HG02610 (cell line): ENCODE data around the gene TOR4A.
A peak's percentile ranks its signal among the peaks of the same experiment; 100 is the strongest.

Experiments
- ATAC-seq: cut with Tn5 transposase; IDR thresholded peaks from one replicate; pipeline ENCODE4 v1.9.1; 2021; ENCODE audit warnings: mild to moderate bottlenecking, moderate library complexity; ENCODE audit not compliant: unreplicated experiment

The TOR4A gene

DNA sequence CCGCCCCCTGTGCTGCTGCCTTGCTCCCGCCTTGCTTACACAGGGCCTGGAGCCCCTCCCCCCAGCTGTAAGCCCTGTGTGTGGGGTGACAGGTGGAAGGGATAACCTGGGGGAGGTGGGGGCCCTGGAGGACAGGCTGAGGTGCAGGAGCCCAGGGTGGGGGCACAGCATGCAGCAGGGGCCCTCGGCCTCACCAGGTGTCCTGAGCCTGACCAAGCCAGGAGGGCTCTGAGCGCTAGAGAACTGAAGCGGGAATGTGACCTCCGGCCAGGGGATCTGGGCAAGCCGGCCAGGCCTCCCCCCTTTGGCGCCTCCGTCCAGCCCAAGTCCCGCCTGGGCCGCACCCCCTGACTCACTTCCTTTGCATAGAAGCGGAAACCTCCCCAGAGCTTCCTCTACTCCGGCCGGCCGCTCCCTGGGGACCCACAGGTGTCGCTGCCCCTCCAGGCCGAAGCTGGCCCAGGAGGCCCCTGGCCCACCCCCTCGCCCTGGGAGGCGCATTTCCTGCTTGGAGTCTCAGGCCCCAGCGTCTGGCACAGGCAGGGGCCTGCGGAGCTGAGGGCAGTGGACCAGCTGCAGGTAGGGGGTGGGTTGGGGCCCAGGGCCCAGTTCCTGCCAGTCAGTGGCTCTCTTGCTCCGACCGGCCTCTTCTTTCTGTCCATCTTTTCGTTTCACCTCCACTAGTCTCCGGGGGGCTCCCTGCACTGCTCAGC lies at the start of gene TOR4A:
Gene TOR4A, plus strand, starts transcription at position 398 of the 713 bp plus-strand sequence. CDS start 964 bp downstream, outside the sequence.
- peak; percentile 47 for ATAC-seq

DNA sequence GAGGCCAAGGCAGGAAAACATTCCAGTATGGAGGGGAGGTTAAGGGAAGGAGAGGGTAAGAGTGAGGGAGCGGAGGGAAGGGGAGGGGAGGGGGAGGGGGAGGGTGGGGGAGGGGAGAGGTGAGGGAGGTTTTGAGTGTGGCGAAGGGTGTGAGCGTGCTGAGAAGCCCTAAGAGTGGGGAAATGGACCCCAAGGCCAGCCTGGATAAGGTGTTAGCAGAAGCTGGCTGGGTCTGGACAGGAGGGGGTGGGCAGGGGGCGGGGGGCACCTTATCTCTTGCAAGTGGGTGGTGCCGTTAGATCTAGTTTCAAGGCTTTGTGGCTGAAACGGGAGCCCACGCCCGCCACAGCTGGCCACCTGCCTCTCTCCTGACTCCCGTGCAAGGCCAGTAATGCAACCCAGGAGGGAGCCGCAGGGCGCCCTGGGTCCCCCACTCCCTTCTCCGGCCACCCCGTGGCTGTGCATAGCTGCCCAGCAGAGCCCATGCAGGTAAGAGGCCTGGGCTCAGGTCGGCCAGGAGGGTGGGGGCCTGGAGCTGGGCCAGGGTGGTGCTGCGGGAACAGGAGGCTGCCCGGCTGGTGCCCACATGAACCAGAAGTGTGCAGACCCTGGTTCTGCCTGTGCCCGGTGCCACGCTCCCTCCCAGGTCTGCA lies 49.5 kb upstream of the TOR4A start:
- ATAC-seq: no peak

DNA sequence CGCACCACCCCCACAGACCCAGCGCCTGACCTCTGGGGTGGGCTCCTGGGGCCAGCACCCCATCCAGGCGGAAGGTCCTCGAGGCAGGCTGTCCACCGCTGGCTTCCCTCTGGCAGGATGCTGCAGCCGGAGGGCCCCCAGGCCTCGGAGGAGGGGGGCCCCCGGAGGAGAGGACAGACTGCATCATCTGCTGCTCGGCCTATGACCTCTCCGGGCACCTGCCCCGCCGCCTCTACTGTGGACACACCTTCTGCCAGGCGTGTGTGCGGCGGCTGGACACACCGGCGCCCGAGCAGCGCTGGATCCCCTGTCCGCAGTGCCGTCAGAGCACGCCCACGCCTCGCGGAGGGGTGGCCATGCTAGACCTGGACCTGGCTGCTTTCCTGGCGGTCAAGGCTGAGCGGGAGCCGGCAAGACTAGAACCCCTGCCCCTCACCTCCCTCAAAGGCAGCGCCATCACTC lies 49.0 kb upstream of the TOR4A start:
- no peak for ATAC-seq

DNA sequence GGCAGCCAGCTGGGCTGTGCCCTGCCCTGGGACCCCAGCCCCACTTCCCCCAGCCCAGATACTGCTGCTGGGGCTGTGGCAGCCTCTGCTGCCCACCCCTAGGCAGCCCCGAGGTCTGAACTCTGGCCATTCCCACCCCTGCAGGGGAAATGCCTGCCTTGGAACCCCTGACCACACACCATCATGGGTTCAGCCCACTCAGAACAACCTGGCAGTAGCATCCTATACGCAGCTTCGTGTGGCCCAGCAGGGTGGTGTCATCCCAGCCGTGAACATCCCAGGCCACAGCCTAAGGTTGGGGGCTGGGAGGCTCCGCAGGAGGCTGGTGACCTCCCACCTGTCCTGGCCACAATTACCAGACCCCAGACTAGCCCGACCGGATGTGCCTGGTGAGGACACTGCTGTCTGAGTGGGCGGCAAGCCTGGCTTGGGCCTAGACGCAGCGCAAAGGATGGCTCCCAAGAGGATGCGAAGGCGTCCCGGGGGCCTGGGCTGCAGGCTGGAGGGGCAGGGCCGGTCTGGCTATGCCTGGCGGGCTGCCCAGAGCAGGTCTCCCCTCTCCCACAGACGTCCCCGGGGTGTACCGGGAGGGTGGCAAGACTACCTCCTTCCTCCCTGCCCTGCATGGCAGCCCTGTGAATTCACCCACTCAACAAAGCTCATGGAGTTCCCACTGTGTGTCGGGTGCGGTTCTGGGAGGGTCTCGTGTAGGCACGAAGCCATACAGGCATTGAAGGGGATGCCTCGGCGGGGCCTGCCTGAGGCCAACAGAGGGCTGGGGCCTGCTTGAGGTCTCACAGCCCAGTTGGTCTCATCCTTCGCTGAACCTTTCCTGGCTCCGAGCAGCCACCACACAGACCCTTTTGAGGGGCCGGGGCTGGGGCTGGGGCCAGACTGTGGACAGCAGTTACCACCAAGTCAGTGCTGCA lies 48.3 kb upstream of the TOR4A start:
- no peak for ATAC-seq

DNA sequence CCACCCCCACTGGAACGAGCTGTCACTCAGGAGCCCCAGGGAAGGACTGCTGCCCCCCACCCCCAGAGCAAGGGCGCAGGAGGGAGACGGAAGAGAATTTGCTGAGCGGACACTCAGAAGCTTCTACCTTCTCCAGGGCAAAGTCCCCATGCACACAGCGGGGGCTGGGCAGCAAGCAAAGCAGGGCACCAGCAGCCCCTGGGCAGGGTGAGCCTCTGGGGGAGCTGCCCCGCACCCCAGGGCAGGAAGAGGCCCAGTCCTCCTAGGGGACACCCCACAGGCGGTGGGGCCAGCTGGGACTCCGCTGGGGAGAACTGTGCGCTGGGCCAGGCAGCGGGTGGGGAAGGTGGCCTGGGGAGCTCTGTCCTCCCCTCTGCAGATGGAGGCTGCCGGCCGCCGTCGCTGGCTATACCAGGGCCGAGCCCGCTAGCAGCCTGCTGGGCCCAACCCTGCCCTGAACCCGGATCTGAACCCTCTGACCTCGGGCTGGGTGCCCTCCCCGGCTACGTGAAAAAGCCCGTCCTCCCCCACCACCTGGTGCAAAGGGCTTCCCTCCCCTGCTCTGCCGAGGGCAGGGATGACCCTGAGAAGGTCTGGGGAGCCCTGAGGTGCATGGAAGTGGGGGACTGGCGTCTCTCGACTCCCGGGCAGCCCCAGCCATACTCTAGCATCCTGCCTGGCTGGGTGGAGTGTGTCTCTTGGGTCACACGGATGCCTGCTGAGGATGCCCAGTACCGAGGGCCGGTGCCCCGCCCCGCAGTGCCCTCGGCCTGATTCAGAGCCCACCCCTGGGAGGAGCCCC lies 47.4 kb upstream of the TOR4A start:
- ATAC-seq: no peak

DNA sequence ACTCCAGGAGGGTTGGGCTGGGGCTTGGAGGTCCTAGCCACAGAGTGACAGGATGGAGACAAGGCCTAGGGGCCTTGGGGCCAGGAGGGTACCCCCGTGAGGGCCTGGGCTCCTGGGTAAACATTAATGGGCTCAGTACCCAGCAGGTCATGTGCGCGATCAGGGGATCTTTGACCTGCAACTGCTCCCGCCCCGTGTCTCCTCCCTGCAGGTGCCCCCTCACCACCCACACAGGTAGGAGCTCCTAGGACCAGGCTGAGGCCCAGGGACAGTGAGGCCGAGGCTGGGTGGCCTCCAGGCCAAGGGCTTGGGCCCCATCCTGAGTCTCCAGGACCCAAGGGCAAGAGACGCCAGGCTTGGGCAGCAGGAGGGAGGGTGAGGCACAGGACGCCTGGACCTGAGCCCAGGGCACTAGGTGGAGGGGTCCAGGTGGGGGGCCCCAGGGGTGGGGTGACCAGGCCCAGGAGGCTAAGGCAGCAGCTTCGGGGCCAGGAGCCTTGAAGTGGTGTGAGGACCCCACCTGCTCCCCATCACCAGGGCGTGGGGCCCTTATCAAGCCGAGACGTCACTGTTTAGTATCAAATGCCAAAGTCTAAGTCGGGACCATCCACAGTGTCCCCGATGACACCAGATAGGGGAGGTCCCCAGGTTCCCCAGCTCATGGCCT lies 46.7 kb upstream of the TOR4A start, which contains the start of gene SLC34A3:
Gene SLC34A3, plus strand, starts transcription at position 197 of the 667 bp plus-strand sequence. CDS start 802 bp downstream, outside the sequence.
- ATAC-seq: no peak

DNA sequence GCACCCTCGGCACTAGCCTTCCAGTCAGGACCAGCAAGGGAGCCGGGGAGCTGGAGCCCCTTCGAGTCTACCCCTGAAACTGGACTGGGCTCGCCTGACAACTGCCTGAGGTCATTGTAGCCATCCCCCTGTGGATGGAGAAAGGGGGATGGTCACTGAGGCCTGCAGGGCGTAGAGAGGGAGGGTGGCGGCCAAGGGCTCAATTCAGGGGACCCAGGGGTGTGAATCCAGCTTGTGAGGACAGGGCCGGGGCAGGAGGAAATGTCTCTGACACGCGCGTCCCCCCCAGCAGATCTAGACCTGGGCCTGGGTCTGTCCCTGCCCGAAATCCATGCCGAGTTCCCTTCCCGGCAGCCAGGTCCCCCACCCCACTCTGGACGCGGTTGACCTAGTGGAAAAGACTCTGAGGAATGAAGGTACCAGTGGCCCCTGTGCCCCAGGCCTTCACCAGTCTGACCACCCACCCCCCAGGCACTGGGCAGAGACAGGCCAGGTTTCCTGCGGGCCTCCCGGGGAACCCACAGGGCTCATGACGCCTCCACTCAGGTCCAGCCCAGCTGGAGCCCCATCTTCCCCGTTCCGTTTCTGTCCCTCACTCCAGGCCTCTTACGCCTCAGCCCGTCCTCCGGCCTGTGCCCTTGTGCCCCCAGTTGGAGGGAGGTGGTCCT lies 46.0 kb upstream of the TOR4A start:
- ATAC-seq: no peak

DNA sequence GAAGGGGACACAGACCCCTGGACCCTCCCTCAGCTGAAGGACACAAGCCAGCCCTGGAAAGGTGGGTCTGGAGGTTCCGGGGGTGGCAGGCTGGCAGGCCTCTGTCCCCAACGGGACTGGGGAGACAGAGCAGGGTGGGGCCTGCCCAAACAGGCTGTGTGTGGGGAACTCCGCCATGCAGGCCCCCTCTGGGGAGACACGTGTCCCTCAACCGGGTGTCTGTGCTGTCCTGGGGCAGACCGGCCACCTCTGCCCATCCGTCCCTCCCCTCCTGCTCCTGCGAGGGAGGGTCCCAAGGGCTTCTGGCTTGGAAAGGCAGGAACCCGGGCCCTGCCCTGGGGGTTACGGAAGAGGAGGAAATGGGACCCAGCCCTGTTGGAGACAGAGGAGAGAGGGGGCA lies 45.4 kb upstream of the TOR4A start:
- ATAC-seq: no peak

DNA sequence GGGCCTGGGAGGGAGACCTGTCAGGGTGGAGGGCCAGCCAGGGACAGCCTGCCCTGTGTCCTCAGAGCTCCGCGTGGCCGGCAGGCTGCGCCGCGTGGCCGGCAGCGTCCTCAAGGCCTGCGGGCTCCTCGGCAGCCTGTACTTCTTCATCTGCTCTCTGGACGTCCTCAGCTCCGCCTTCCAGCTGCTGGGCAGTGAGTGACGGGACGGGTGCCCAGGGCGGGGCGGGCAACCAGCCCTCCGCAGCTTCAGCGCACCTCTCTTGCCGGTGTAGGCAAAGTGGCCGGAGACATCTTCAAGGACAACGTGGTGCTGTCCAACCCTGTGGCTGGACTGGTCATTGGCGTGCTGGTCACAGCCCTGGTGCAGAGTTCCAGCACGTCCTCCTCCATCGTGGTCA lies 45.0 kb upstream of the TOR4A start:
- ATAC-seq: no peak

DNA sequence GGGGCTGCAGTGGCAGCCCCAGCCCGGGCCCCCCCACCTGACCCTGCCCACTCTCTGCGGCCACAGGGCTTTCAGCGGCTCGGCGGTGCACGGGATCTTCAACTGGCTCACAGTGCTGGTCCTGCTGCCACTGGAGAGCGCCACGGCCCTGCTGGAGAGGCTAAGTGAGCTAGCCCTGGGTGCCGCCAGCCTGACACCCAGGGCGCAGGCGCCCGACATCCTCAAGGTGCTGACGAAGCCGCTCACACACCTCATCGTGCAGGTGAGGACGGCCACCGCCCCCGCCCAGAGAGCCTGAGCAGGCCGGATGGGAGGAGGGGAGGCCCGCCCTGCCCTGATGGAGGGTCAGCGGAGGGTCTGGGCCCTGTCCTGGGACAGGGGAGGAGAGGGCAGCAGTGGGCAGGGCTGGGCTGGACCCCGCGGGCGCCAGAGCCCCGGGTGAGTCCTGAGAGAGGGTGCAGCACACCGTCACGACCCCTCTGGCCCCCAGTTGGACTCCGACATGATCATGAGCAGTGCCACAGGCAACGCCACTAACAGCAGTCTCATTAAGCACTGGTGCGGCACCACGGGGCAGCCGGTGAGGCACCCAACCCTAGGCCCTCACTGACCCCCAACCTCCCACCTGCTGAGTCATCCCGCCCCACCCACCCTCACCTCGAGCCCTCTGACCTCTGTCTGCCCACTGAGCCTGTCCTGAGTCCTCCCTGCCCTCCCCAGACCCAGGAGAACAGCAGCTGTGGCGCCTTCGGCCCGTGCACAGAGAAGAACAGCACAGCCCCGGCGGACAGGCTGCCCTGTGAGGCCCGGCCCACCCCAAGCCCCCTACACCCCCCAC lies 44.2 kb upstream of the TOR4A start:
- no peak for ATAC-seq

DNA sequence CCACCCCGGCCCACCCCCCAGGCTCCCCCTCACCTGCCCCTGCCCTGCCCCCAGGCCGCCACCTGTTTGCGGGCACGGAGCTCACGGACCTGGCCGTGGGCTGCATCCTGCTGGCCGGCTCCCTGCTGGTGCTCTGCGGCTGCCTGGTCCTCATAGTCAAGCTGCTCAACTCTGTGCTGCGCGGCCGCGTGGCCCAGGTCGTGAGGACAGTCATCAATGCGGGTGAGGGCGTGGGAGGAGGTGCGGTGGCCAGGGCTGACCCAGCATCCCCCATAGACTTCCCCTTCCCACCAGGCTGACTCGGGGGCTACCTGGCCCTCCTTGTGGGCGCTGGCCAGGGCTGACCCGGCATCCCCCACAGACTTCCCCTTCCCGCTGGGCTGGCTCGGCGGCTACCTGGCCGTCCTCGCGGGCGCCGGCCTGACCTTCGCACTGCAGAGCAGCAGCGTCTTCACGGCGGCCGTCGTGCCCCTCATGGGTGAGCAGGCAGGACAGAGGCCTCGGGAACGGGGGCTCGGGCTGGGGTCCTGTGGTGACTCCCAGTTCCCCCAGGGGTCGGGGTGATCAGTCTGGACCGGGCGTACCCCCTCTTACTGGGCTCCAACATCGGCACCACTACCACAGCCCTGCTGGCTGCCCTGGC lies 43.4 kb upstream of the TOR4A start:
- no peak for ATAC-seq

DNA sequence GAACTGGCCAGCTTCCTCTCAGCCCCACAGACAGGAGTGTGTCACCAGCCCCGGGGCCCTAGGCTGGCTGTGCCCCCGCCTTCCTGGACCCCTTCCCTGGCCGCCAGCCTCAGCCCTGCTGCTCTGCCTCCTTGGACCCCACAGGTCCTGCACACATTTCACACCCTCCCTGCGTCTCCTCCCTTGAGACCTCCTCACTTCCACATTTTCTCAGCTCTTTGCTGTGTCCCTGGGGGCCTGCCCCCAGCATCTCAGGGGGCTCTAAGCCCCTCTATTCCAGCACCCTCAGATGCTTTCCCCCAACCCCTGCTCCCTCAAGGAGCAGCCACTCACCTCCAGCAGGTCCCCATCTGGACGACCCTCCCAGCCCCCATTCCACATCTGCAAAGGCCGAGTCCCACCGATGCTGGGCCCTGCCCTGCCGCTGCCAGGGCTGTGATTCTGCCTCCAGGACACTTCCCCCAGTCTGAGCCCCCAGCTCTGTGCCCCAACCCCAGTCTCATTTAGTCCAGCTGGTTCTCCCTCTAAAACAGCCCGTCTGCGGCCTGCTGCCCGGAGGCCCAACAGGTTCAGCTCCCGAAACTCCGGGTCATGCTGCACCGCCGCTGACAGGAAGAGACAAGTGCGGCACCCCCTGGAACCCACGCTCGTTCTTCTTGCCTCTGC lies 42.6 kb upstream of the TOR4A start:
- no peak for ATAC-seq

DNA sequence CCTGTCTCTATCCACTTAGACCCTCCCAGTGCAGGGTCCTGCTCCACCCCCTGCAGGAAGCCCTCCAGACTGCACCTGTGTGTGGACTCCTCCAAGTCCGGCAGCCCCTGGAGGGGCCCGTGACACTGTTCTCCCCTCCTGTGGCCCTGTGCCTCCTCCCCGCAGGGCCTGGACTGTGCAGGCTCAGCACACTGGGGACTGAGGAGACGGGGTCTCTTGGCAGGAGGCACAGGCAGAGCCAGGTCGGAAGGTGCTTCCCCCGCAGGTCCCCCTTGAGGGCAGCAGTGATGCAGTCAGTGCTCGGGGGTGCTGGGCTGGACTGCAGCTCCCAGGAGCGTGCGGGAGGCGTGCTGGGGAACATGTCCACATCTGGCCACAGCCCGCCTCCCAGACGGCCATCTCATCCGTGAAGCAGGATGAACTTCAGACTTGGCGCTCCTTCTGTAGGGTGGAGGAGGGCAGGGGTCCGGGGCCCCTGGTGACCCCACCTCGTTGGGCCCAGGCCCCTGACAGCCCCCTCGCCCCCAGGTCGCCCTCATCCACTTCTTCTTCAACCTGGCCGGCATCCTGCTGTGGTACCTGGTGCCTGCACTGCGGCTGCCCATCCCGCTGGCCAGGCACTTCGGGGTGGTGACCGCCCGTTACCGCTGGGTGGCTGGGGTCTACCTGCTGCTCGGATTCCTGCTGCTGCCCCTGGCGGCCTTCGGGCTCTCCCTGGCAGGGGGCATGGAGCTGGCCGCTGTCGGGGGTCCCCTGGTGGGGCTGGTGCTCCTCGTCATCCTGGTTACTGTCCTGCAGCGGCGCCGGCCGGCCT lies 41.9 kb upstream of the TOR4A start:
- ATAC-seq: no peak

DNA sequence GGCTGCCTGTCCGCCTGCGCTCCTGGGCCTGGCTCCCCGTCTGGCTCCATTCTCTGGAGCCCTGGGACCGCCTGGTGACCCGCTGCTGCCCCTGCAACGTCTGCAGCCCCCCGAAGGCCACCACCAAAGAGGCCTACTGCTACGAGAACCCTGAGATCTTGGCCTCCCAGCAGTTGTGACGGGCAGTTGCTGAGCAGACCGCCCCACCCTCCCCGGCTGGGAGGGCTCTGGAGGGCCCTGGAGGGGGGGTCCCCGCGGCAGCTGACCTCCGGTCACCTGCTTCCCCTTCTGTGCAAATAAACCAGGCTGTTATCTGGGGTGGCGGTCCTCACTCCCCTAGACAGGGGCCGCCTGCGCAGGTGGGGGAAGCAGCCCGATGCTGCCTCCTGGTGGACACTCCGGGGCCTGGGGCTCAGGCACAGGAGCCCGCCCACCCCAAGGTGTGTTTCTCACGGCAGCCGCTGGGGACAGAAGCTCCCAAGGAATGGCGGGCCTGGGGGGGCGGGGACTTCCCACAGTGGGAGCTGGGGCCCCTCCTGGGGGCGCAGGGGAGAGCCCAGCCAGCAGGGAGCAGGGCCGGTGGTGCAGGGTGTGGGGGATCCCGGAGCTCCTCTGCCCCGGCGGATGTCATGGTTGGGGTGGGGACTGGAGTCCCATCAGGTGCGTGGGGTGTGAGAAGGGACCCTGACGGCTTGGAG lies 41.1 kb upstream of the TOR4A start:
- ATAC-seq: no peak

DNA sequence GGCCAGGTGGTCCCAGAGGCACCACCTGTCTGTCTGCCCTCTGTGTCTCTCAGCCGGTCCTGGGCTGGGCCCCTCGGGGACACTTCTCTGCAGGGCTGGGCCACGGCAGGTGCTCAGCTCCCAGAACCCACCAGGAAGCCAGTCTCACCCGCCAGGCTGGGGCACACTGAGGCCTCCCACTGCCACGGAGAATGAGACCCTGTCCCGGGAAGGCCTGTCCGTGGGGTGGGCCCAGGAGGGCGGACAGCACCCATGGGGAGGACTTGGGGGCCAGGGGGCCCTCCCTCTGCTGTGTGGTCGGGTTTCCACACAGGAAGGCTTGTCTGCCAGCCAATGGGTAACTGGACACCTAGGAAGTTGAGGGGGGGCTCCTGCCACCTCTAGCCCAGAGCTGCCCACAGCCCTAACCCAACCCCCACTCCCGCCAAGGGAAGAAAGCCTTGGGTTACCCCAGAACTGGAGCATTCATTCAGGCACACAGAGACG lies 40.5 kb upstream of the TOR4A start:
- ATAC-seq: no peak
